CD4-positive, alpha-beta T cell treated with Interleukin-6 at 100 ng/mL for 8 hours (primary cell): ENCODE measurements around the gene VKORC1L1.
"Not testable (repeated sequence)": the region's sequence is repeated elsewhere in the genome, so short reads cannot be mapped to it uniquely, and the experiment has no call there.

Experiments
- DNase-seq: peaks from one replicate; pipeline ENCODE4 v3.0.0-alpha.2; 2020; ENCODE audit warnings: mixed read lengths, low spot score

VKORC1L1 gene

DNA sequence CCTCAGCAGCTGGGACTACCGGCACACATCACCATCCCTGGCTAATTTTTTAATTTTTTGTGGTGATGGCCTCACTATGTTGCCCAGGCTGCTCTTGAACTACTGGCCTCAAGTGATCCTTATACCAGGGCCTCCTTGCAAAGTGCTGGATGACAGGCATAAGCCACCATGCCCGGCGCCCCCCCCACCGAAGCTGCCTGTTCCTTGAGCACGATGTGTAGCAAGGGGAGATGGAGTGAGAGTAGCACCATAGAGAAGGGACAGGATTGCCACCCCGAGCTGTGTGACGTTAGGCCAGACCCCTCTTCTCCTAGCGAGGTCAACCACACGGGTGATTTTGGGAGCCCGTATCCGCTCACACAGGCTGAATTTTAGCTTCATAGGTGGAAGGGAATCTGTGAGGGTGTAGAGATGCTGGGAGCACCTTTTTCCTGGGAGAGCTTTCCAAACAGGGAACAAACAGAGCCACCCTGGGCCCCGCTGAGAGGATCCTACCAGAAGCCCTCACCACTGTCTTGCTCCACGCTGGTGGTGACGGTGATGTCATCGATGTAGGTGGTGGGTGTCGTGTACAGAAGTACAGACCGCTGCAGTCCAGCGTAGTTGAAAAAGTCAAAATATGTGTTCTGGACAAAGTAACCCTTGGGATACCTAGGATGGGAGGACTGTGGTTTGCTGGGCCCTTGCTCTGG, 106.2 kb downstream of the VKORC1L1 start:
- DNase-seq, result no peak

DNA sequence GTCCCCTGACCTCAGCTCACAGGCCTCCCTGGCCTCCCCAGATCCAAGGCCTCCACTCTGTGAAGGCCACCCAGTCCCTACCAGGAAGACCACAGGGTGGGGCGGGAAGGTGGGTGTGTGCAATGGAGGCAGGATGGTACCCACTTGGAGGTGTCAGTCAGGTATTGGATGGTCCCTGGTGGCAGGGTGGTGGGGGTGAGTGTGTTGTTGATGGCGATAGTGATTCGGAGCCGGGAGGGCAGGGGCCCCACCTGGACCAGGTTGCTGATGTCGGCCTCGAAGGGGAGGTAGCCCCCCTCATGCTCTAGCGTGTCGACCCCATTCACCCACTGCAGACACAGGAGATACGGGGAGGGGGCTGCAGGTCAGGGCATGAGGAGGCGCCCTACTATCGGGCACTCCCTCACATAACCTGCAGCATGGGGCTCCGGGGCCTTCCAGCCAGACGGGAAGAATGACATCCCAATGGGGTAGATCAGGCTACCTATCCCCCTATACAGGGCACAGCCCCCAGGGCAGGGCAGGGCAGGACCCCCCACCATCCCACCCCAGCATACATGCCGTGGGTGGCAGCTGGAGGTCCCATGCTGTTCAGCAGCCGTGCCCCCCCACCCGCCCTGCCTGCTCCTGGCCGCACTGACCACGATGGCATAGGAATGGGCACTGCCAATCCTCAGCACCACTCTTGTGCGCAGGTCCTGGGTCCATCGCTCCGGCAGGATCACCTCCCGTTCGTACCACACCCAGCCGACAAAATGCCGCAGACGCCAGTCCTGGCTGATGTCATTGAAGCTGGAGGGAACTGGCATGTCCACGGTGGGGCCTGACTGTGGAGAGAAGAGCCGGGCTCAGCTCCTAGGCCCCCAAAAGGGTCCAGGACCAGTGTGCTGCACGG, 107.0 kb downstream of the VKORC1L1 start:
- no peak for DNase-seq

DNA sequence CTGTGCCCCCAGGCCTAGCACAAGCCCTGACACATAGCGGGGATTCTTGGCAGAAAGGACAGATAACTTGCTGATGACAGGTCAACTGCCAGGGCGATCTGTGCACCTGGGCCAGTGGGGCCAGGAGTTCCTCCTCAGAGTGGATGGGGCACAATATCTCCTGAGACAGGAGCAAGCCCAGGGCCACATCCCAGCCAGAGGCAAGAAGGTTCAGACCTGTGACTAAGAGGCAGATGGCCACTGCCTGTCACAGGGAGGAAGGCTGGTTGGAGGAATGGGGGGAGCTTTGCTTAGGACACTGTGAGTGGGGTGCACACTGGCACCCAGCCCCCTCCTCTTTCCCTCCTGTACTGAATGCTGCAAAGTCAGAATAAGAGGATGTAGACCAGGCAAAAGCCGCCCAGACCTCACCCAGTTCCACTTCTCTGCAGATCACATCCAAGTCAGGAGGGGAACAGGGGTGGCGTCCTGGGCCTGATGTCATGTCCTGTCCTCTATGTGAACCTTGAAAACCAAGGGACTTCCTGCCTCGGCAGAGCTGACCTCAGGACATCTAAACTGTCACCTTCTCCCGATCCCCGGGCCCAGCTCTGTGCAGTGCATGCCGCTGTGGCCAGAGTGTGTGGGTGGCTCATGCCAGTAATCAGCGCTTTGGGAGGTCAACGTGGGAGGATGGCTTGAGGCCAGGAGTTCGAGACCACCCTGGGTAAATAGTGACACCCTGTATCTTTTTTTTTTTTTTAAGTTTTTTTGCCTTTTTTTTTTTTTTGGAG, 107.8 kb downstream of the VKORC1L1 start:
- peak; percentile 24 for DNase-seq

DNA sequence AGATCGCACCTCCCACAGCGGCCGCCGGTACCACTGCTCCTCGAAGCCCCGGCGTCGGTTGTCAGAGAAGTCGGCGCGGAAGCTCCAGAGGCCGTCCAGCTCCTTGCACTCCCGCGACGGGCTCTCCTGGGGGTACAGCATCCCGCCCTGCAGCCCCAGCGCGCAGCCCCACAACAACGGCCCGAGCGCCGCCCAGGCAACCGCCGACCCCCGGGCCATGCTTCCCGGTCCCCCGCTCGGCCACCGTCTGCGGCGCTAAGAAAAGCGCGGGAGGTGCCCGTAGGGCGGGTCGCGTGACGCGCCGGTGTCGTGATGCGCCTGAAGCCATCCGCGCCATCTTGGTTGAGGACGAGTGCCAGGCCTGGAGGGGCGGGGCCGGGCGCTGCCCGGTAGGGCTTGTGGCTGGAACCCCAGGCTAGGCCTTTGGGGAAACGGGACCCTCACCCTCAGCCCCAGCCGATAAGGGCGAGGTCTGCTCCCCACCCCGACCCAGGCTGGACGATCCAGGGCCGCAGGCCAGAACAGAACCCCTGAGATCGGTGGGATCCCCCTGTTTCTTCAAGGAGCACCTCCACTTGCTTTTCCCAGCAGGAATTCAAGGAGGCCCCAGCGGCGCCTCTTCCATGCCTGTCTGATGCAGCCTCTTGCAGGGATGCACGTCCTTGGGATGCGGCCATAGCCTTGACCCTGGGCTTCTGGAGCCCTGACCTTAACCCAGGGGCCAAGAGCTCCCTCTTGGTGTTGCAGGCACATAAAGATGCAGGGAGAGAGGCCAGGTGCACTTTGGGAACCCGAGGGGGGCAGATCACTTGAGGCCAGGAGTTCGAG, 109.3 kb downstream of the VKORC1L1 start, which contains the start of gene GUSB:
Gene GUSB (minus strand): TSS at position 249 of the 828 bp plus-strand sequence. CDS start 30 bp downstream, at position 219.
- peak; percentile 85 for DNase-seq

DNA sequence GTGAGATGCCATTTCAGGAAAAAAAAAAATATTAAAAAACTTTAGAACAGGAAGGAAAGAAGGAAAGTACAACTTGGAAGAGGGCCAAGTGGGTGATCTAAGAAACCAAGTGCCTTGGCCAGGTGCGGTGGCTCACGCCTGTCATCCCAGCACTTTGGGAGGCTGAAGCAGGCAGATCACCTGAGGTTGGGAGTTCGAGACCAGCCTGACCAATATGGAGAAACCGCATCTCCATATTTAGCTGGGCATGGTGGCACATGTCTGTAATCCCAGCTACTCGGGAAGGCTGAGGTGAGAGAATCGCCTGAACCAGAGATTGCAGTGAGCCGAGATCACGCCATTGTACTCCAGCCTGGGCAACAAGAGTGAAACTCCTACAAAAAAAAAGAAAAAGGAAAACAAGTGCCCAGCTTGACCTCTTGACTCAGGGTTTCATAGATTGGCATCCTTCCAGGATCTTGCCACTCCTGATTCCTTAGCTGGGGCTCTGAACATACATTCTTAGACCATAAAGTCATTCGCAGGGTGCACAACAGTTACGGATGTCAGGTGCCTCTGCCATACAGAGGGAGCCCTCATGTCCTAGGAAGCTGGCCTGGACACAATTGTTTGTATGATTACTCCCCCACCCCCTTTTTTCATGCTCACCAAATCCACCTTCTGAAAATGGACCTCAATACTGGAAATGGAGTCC, 111.2 kb downstream of the VKORC1L1 start:
- no peak for DNase-seq

DNA sequence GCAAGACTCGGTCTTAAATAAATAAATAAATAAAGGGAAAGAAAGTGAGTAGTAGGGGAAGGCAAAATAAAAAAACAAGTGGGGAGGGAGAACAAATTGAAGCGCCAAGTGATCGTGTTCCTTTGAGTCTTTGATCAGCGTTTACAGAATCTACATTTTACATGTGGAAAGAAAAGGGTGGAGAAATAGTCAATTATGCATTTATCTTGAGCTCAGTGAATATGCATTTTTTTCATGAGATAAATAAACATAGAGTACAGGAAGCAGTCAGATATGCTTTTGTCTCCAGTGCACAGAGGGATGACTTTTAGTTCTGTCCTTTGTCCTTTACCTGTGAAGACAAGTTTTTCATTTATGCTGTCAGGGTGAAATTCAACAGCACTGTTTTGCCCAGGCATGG, 115.2 kb downstream of the VKORC1L1 start:
- no peak for DNase-seq

DNA sequence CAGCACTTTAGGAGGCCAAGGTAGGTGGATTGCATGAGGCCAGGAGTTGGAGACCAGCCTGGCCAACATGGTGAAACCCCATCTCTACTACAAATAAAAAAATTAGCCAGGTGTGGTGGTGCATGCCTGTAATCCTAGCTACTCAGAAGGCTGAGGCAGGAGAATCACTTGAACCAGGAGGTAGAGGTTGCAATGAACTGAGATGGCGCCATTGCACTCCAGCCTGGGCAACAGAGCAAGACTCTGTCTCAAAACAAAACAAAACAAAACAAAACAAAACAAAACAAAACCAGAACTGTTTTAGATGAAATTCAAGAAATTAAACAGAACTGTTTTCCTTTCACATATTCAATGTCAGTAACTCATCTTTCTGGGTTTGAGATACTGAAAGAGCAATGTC, 115.6 kb downstream of the VKORC1L1 start:
- DNase-seq, result not testable (repeated sequence)

DNA sequence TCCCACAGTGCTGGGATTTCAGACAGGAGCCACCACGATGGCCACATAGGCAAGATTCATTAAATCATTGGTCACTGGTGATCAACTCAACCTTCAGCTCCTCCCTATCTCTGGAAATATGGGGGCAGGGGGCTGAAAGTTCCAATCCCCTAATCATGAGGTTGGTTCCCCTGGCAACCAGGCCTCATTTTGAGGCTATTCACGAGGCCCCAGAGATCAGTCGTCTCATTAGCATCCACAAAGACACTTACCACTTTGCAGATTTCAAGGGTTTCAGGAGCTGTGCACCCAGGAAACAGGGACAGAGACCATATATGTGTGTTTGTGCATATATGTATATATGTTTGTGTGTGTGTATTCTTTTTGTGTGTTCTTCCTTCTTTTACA, 116.8 kb downstream of the VKORC1L1 start:
- no peak for DNase-seq

DNA sequence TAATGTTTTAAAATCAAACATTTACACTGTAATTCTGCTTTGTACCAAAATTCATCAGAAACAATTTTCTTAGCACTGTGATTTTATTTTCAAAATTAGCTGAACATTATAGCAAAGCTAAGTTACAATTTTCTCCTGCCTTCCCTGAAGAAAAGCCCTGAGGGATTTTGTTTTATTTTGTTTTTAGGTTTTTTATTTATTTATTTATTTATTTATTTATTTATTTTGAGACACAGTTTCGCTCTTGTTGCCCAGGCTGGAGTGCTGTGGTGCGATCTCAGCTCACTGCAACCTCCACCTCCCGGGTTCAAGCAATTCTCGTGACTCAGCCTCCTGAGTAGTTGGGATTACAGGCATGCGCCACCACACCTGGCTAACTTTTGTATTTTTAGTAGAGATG, 119.0 kb downstream of the VKORC1L1 start:
- not testable (repeated sequence) for DNase-seq

DNA sequence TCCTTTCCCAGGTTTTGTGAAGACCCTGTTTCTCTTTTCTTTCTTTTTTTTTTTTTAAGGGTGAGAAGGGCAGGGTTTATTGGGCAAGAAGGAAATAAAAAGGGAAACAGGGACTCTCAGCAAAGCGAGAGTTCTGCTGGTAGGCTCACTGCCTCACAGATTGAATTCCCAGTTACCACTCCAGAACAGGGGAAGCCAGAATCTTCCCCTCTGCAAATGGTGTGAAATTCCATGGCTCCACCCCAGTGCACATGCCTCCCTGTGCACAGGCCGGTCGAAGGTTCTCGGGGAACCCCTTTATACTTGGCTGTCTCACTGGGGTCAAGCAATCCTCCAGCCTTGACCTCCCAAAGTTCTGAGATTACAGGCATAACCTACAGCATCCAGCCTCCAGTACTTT, 119.7 kb downstream of the VKORC1L1 start:
- DNase-seq, result no peak

DNA sequence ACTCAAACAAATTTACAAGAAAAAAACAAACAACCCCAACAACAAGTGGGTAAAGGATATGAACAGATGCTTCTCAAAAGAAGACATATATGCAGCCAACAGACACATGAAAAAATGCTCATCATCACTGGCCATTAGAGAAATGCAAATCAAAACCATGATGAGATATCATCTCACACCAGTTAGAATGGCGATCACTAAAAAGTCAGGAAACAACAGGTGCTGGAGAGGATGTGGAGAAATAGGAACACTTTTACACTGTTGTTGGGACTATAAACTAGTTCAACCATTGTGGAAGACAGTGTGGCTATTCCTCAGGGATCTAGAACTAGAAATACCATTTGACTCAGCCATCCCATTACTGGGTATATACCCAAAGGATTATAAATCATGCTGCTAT, 122.1 kb downstream of the VKORC1L1 start:
- DNase-seq, result not testable (repeated sequence)

DNA sequence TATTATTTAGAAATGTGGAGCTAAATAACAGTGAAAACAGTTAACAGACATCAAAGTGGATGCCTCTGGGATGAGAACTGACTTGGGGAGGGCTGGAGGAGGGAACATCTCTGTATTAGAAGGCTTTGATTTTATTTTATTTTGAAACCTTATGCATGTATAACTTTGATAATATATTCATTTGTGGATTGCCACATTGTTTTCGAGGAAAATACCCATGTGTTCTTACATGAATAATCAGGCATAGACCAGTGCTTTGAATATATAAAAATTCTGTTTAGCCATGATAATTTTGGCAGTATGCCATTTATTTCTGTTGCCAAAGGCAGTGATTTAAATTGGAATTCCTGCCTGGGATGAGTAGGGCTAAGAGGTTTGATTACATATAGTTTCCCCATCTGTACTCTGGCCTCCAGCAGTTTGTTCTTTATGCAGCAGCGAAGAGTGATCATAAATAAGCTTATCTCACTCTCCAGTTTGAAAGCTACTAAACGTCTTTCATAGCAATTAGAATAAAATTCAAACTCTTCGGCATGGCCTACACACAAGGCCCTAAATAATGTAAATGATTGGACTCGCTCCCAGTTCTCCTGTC, 128.0 kb downstream of the VKORC1L1 start:
- DNase-seq, result not testable (repeated sequence)

DNA sequence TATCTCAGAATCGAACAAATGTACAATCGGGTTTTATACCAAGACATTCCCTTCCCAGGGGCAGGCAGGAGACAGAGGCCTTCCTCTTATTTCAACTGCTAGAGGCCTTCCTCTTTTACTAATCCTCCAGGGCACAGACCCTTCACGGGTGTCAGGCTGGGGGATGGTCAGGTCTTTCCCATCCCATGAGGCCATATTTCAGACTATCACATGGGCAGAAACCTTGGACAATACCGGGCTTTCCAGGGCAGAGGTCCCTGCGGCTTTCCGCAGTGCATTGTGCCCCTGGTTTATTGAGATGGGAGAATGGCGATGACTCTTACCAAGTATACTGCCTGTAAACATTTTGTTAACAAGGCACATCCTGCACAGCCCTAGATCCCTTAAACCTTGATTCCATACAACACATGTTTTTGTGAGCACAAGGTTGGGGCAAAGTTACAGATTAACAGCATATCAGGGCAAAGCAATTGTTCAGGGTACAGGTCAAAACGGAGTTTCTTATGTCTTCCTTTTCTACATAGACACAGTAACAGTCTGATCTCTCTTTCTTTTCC, 132.3 kb downstream of the VKORC1L1 start:
- not testable (repeated sequence) for DNase-seq

DNA sequence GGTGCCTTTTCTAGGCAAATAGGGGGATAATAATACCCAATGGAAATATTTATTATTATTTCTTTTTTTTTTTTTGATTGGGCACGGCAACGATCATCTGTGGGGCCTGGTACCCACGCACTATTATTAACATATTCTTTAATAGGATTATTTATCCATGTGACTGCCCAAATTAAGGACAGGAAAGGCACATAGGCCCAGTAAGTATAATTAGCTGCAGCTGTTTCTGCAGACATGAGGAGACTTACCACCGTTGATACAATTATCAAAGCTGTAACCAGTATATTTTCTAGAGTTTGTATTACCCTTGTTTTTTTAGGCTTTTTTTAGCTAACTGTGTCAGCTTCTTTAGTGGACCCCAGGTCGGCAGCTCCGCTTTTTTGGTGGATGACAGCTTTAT, 134.4 kb downstream of the VKORC1L1 start:
- DNase-seq, result no peak
